Endothelial cell of umbilical vein (primary cell): Measurements from ENCODE around the gene PEDS1.
"Not testable (repeated sequence)": the region's sequence is repeated elsewhere in the genome, so short reads cannot be mapped to it uniquely, and the experiment has no call there.

Source experiments
- POLR2A ChIP-seq: IDR thresholded peaks from 2 replicates; pipeline ENCODE4 v1.6.1; 2012; ENCODE audit warnings: low read depth, mild to moderate bottlenecking, control low read depth, low read length
- TF ChIP-seq, protein P1 (sequence below), 2 donors: IDR thresholded peaks; 1 replicate in 1 of 2; 2 replicates in 1 of 2; pipeline ENCODE4 v1.5.1; 2011; ENCODE audit warnings: low read length in 2 of 2, mild to moderate bottlenecking in 2 of 2, moderate library complexity in 2 of 2, control low read depth in 1 of 2, inconsistent platforms in 1 of 2, low read depth in 1 of 2; ENCODE audit not compliant: insufficient read depth in 1 of 2; ENCODE audit errors: extremely low read depth in 1 of 2

- not testable (repeated sequence) for TF ChIP-seq POLR2A
- TF ChIP-seq, protein P1, sequence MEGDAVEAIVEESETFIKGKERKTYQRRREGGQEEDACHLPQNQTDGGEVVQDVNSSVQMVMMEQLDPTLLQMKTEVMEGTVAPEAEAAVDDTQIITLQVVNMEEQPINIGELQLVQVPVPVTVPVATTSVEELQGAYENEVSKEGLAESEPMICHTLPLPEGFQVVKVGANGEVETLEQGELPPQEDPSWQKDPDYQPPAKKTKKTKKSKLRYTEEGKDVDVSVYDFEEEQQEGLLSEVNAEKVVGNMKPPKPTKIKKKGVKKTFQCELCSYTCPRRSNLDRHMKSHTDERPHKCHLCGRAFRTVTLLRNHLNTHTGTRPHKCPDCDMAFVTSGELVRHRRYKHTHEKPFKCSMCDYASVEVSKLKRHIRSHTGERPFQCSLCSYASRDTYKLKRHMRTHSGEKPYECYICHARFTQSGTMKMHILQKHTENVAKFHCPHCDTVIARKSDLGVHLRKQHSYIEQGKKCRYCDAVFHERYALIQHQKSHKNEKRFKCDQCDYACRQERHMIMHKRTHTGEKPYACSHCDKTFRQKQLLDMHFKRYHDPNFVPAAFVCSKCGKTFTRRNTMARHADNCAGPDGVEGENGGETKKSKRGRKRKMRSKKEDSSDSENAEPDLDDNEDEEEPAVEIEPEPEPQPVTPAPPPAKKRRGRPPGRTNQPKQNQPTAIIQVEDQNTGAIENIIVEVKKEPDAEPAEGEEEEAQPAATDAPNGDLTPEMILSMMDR (IDR thresholded peaks at IDR 0.05; ENCODE audit: extremely low read depth in 1 of 2, insufficient read depth in 1 of 2, low read depth in 1 of 2, low read length in 2 of 2), result not testable (repeated sequence)
Measured at GRCh38 chr20:50178672-50179071, 25.1 kb upstream of the PEDS1 start.
